Diencephalon (tissue), 1 donor: ENCODE data around the gene CEL. TPM values are rescaled to one million over a fixed set of nuclear protein-coding genes. Genes with fewer than 3 reads are reported as not detected.

ENCODE experiments used
- small RNA-seq: library from RNA; depleted of rRNA; stranded (forward); fragments of <200 nt; gene quantifications from one replicate; pipeline ENCODE3, GENCODE V24; 2014
- total RNA-seq: library from RNA; depleted of rRNA; stranded (reverse); fragments of >200 nt; gene quantifications from one replicate; pipeline ENCODE4 v1.2.3, GENCODE V29; 2014

Gene CEL
- 0.46 TPM for total RNA-seq

DNA sequence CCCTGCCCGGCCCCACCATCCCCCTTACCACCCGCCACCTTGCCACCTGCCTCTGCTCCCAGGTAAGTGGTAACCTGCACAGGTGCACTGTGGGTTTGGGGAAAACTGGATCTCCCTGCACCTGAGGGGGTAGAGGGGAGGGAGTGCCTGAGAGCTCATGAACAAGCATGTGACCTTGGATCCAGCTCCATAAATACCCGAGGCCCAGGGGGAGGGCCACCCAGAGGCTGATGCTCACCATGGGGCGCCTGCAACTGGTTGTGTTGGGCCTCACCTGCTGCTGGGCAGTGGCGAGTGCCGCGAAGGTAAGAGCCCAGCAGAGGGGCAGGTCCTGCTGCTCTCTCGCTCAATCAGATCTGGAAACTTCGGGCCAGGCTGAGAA is at the start of gene CEL:
Gene CEL (plus strand): TSS at position 218 of the 382 bp plus-strand sequence. CDS start 22 bp downstream, at position 240.

DNA sequence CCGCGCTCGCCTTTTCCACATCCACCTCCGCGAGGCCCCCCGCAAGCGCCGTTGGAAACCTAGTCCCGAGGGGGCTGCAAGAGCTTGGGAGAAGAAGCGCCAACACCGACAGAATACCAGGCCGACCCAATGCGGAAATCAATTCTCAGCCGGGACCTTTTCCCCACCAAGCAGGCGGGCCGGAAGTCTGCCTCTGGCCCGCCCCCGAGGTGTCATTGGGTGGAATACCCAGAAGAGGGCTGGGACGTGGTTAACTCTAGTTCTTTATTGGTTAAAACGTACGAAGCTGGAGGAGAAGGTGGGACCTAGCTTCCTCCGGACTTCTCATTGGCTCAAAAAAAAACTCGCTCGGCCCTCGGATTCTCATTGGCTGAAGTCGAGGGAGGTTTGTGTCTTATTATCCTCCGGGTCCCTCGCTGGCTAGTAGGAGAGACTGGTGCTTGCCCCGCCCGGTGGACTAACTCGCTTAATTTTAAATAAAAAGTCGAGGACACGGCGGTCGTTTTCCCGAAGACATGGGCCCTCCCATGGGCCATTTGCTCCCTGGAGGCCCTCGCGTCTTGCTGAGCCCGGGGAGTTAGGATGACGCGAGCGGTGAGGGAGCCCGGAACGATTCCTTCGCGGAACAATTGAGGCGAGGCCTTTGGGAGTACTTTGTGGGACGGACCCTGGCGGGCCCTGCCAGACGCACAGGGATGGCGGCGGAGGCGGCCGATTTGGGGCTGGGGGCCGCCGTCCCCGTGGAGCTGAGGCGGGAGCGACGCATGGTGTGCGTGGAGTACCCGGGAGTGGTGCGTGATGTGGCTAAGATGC is 31.3 kb upstream of the CEL start, which contains the start of gene GTF3C5:
Gene GTF3C5 (plus strand): TSS at position 681 of the 813 bp plus-strand sequence. CDS start 15 bp downstream, at position 696.

Small RNA genes within 50 kb of the gene (small RNA-seq; reads per million reads assigned to genes)
- not detected for gene MIR6877

Other genes starting within 250 kb of the CEL start
- 3.5 TPM for gene AK8, start 183.7 kb upstream of the CEL start, total RNA-seq
- 5.1 TPM for gene SPACA9, start 183.1 kb upstream of the CEL start, total RNA-seq
- gene TSC1, start 117.4 kb upstream of the CEL start, total RNA-seq = 53.3 TPM
- 0.23 TPM for gene GFI1B, start 83.3 kb upstream of the CEL start, total RNA-seq
- 25.8 TPM for gene GTF3C5, start 31.0 kb upstream of the CEL start, total RNA-seq
- gene RALGDS, start 59.3 kb downstream of the CEL start, total RNA-seq = 99.2 TPM
- gene GBGT1, start 101.9 kb downstream of the CEL start, total RNA-seq = 3.7 TPM
- gene OBP2B, start 147.3 kb downstream of the CEL start, total RNA-seq = not detected
- gene ABO, start 213.2 kb downstream of the CEL start, total RNA-seq = under 0.01 TPM